SW 1271 (cell line): ENCODE results near the gene LRRC36.

Source experiments
- DNase-seq, 2 experiments: peaks; one replicate each; lab custom pipeline; 2025; lab: John Stamatoyannopoulos, UW

The LRRC36 gene

GRCh38 chr16:67326472-67327309 is at the start of gene LRRC36, which contains the start of gene KCTD19:
LRRC36 (plus strand) TSS chr16:67326815; CDS start chr16:67326863, 48 bp downstream.
KCTD19 (minus strand) TSS chr16:67326741; CDS start chr16:67326707, 34 bp downstream.
- no peak for DNase-seq

GRCh38 chr16:67277294-67277998 is 49.2 kb upstream of the LRRC36 start:
- DNase-seq: peak; percentile 70 to 80

- peak in 1 of 2 experiments; percentile 36 for DNase-seq
Measured at GRCh38 chr16:67277999-67278772, 48.4 kb upstream of the LRRC36 start.

GRCh38 chr16:67278773-67279295 is 47.8 kb upstream of the LRRC36 start:
- peak in 1 of 2 experiments; percentile 39 for DNase-seq

GRCh38 chr16:67279296-67280089 is 47.1 kb upstream of the LRRC36 start, which contains the start of gene PLEKHG4:
PLEKHG4 (plus strand) TSS chr16:67279532; CDS start chr16:67280045, 513 bp downstream.
- peak; percentile 49 to 72 for DNase-seq

- no peak for DNase-seq
Measured at GRCh38 chr16:67280090-67281015, 46.3 kb upstream of the LRRC36 start.

- DNase-seq: no peak
Measured at GRCh38 chr16:67281536-67282446, 44.8 kb upstream of the LRRC36 start.

GRCh38 chr16:67282447-67282805 is 44.2 kb upstream of the LRRC36 start:
- no peak for DNase-seq

- no peak for DNase-seq
Measured at GRCh38 chr16:67283039-67283825, 43.4 kb upstream of the LRRC36 start.

GRCh38 chr16:67283826-67284555 is 42.6 kb upstream of the LRRC36 start:
- DNase-seq: no peak

- no peak for DNase-seq
Measured at GRCh38 chr16:67284699-67285646, 41.6 kb upstream of the LRRC36 start.

- no peak for DNase-seq
Measured at GRCh38 chr16:67286441-67287235, 40.0 kb upstream of the LRRC36 start.

- no peak for DNase-seq
Measured at GRCh38 chr16:67287960-67288359, 38.7 kb upstream of the LRRC36 start.

GRCh38 chr16:67291461-67291860 is 35.2 kb upstream of the LRRC36 start:
- no peak for DNase-seq

GRCh38 chr16:67294171-67294757 is 32.4 kb upstream of the LRRC36 start:
- no peak for DNase-seq
